Adrenal gland (tissue), 5 donors: ENCODE measurements around the gene HHIP.

Experiments
- POLR2A ChIP-seq, 2 donors: fragments of 450-650 bp; IDR thresholded peaks; one replicate each; pipeline ENCODE4 v1.6.1; 2017; ENCODE audit warnings: antibody characterized with exemption in 2 of 2, mild to moderate bottlenecking in 2 of 2, moderate library complexity in 1 of 2
- TF ChIP-seq, protein P1 (sequence below), 6 experiments: fragments of 450-650 bp in 4 of 6; fragments of 200-600 bp in 2 of 6; sonication (generic) in 1 of 6; IDR thresholded peaks; 1 replicate in 5 of 6; 2 replicates in 1 of 6; pipeline versions ENCODE4 v1.5.1 to v1.8.0; 2016 to 2021; ENCODE audit warnings: antibody characterized with exemption in 6 of 6, mild to moderate bottlenecking in 2 of 6, moderate library complexity in 1 of 6
- donor health status: DM: no; HTN: no; CAD: no.

DNA sequence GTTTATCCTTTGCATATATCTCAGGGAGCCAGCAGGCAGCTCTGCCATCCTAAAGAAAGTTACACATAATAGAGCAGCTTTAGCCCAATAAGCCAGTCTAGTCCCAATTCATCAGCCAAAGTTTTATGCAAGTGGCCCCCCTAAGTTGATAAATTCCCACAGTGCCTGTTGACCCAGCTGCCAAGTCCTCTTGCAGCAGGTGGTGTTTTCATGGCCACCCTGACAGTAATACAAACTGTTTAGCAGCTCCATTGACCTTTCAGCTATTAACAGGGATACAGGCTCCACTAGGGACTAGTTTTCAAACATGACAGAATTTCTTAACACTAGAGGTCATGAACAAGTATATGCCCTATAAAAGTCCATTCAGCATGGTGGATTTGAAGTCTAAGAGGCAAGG, 77.5 kb downstream of the HHIP start:
- TF ChIP-seq, protein P1, sequence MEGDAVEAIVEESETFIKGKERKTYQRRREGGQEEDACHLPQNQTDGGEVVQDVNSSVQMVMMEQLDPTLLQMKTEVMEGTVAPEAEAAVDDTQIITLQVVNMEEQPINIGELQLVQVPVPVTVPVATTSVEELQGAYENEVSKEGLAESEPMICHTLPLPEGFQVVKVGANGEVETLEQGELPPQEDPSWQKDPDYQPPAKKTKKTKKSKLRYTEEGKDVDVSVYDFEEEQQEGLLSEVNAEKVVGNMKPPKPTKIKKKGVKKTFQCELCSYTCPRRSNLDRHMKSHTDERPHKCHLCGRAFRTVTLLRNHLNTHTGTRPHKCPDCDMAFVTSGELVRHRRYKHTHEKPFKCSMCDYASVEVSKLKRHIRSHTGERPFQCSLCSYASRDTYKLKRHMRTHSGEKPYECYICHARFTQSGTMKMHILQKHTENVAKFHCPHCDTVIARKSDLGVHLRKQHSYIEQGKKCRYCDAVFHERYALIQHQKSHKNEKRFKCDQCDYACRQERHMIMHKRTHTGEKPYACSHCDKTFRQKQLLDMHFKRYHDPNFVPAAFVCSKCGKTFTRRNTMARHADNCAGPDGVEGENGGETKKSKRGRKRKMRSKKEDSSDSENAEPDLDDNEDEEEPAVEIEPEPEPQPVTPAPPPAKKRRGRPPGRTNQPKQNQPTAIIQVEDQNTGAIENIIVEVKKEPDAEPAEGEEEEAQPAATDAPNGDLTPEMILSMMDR (IDR thresholded peaks at IDR 0.05), result no peak
- TF ChIP-seq POLR2A (IDR thresholded peaks at IDR 0.05), result no peak
